Epithelial cell of prostate (primary cell): ENCODE results near the gene HMX1.

Source experiments
- DNase-seq: peaks from one replicate; pipeline ENCODE4 v3.0.0-alpha.2; 2011; ENCODE audit warnings: low read depth, low spot score
- H3K27ac ChIP-seq: fragments of 450-650 bp; 2 replicates; pipeline ENCODE4 v1.5.1; 2017; ENCODE audit warnings: mild to moderate bottlenecking

Gene HMX1

DNA sequence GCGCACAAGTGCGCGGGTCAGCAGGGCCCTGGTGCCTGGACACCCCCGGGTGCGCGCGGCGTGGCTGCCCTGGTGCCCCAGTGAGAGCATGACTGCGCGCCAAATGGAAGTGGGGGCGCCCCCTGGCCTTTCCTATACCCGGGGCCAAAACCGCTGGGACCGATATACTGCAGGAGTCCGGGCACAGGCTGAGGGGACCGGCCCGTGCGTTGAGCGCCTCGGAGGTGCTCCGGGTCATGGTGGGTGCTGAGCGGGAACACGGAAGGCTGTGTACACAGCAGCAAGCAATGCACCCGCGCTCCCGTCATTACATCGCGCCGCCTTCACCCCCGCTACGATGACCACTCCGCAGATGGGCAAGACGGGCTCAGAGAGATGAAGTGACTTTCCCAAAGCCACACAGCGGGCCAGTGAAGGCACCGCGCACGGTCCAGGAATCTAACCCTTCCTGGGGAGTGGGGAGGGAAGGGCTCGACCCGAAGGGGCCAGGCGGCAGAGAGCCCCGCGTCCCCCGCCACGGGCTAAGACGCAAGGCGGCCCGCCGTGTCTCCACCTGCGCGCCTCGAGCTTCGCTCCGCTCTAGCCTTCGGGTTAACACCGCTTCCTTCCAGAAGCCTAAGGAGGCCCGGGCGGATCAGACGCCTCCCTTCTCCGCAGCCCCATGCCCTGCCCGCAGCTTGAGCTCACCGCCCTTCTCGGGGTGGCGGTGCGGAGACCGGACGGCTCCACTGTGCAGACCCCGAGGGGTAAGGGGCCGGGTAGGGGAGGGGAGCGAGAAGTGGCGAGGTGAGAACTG lies 11.3 kb downstream of the HMX1 start:
- DNase-seq = no peak
- H3K27ac ChIP-seq = no peak overlapping the region

- H3K27ac ChIP-seq = no peak overlapping the region
- no peak for DNase-seq
These were observed 12.0 kb downstream of the HMX1 start for GRCh38 chr4:8859550-8860095.

GRCh38 chr4:8858701-8859210 lies 12.9 kb downstream of the HMX1 start:
- DNase-seq = no peak
- H3K27ac ChIP-seq = no peak overlapping the region

DNA sequence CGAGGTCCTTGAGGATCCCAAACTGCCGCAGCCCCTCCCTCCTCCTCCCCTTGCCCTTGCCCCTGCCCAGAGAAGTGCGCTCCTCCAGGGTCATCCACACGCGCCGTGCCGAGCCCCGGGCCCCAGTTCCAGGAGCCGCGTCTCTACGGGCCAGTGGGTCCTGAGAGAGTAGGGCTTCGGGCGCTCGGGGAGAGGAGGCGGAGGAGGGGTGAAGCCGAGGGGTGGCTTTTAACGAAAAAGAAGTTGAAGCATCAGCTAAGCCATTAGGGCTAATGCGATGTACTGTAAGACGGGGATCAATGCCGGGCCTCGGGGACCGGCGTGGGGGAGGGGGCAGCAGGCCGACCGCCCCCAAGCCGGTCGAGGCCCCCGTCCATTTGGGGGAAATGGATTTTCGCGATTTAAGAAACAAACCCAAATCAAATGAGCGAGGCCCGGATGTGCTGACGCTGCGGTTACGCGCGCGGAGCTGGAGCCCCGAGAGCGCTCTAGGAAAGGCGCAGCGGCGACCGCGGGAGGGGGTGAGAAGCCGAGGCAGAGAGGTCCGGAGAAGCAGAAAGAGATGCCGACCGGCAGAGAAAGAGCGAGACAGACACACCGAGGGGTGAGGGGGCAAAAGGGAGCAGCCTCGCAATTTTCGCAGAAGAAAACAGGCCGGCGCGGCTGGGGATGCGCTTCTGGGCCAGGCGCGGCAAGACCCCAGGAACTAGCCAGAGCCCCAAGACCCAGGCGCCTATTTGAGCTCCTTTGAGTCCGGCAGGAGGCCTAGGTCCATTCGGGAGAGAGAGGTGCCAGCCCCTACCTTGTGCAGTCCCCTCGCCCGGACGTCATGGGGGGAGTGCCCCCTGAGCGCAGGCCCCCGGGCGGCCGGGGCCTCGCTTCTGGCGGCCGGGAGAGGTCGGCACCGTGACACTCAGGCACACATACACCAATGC lies 13.6 kb downstream of the HMX1 start:
- no peak overlapping the region for H3K27ac ChIP-seq
- no peak for DNase-seq

- DNase-seq = no peak
- no peak overlapping the region for H3K27ac ChIP-seq
These were observed 14.6 kb downstream of the HMX1 start for GRCh38 chr4:8856835-8857621.

DNA sequence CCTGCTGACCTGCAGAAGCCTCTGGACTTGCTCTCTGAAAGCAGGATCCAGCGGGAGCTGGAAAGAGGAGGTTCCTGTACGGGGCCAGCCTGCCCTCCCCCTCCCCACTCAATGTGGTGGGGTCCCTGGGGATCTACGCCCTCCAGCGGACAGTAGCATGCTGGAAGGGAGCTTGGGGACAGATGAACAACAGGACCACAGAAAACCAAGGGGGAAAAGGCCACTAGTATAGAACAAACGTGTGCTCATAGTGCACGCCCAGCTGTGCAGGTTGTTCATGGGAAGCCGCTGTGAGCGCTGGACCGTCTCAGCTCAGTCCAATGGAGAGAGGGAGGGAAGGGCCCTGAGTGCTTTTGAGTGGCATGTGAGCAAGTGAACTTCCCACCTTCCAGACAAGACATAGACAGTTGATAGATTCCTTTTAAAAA lies 15.8 kb downstream of the HMX1 start:
- no peak overlapping the region for H3K27ac ChIP-seq
- no peak for DNase-seq

GRCh38 chr4:8854931-8855330 lies 16.7 kb downstream of the HMX1 start:
- H3K27ac ChIP-seq = no peak overlapping the region
- no peak for DNase-seq

DNA sequence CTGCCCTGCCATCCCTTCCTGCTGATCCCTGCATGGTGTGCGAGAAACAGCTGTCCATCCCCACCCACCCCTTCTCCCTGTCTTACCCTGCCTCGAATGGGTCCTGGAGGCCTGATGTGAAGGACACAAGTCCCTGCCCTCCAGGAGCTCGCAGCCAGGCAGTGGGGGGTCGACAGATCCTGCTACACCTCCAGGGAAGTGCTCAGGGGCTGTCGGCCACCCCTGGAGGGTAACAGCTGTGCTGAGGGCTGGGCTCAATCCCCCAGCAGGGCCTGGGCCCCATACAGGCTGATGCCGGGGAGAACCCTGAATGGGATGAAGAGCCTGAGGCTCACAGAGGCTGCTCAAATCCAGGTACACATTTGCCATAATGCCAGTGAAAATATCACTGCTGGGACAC lies 17.6 kb downstream of the HMX1 start:
- no peak overlapping the region for H3K27ac ChIP-seq
- DNase-seq = no peak

GRCh38 chr4:8853249-8853648 lies 18.4 kb downstream of the HMX1 start:
- no peak overlapping the region for H3K27ac ChIP-seq
- DNase-seq = no peak

DNA sequence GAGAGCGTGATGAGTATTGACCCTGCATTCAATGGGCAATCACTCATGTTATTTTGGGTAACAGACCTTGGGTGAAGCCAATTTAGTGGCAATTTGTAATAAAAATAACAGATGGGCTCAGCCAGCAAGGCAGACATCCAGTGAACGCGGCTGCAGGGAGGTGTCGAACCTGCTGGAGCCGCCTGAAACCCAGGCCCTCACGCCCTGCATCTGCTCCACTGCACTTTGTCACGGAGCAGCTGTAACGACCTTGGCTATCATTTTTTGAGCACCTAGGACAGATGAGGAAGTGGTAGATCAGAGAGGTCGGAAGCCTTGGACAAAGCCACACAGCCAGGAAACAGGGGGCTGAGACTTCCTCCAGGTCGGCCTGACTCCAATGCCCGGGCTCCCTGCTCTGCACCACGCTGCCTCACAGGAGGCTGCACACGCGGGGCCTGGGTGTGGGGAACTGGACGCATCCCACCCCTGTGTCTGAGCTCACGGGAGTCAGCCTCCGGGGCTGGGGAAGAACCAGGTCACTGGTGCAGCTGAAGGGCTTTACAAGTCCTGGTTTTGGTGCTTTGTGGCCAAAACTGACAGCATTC lies 19.4 kb downstream of the HMX1 start:
- no peak for DNase-seq
- H3K27ac ChIP-seq = no peak overlapping the region

GRCh38 chr4:8851321-8852117 lies 20.1 kb downstream of the HMX1 start:
- H3K27ac ChIP-seq = no peak overlapping the region
- no peak for DNase-seq

DNA sequence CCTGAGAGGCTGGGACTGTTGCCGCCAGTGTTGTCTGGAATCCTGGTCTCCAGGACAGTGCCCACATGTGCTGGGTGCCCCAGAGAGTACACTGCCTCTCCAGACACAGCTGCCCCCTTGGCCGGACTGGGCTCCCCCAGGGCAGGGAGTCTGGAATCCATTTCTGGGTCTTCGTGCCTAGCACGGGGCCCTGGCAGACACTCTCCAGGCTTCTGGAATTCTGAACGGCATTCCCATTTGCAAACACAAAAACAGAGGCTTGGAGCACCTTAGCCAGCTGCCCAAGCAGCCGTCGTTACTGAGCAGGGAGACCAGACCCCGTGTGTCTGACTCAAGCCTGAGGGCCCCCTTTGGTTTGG lies 20.8 kb downstream of the HMX1 start:
- H3K27ac ChIP-seq = no peak overlapping the region
- no peak for DNase-seq

- no peak for DNase-seq
- H3K27ac ChIP-seq = no peak overlapping the region
These were observed 21.4 kb downstream of the HMX1 start for GRCh38 chr4:8850074-8850829.

DNA sequence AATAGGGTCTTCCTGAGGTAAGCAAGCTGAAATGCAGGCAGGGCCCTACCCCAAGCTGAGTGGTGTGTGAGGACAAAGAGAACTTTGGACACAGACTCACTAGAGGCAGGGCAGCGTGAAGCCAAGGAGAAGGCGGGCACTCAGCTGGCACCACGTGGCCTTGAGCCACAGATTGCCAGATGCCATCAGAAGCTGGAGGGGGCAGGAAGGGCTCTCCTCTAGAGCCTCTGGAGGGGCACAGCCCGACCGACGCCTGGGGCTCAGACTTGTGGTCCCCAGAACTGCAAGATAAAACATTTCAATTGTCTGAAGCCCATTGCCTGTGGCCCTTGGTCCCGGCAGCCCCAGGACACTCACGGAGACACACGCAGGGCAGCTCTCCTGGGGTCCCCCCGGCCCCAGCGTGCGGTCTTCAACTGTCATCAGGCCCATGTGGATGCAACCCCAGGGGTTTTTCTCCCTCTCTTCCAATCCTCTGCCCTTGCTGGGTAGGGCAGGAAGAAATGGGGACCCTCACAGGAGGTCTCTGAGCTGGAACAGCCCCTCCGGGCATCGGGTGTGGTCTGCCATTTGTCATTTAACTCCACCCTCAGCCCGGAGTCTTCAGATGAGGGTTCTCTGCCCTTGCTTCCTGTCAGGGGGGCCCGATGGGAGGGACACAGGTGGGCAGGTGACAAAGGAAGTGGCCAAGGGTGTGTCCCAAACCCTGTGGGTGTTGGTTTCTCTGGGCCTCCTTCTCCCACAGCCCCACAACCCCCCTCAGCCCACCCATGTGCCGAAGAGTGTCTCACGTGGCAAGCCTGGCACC lies 22.2 kb downstream of the HMX1 start:
- DNase-seq = no peak
- no peak overlapping the region for H3K27ac ChIP-seq

DNA sequence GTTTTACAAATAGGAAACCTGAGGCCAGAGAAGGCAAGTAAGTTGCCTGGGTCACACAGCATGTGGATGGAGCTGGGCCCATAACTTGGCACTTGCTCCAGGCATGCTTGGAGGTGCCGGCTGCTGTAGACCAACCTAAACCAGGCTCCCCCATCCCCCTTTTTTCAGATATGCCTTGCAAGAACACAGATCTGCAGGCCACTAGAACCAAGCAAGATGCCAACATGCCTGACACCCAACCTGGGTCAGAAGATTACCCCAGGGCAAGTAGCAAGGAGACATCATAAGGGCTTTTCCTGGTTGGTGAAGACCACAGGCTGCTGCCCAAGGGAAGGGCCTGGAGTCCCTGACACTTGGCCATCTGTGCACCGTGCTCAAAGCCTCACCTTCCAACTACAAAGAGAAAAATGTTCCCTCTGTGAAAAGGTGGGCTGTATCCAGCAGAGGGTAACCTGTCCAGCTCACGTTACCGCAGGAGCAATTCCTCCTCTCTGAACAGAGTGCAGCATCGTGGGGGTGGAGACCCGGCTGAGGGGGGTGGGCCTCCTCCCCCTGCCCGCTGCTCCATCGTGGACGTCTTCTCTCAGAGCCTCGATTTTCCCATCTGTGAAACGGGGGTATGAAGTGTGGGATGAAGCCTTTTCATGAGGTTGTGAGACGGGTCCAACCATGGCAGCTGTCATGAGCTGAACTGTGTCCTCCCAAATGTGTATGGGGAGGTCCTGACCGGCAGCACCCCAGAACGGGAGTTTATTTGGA lies 23.0 kb downstream of the HMX1 start:
- no peak overlapping the region for H3K27ac ChIP-seq
- DNase-seq = no peak

GRCh38 chr4:8847764-8848163 lies 23.9 kb downstream of the HMX1 start:
- no peak for DNase-seq
- no peak overlapping the region for H3K27ac ChIP-seq

DNA sequence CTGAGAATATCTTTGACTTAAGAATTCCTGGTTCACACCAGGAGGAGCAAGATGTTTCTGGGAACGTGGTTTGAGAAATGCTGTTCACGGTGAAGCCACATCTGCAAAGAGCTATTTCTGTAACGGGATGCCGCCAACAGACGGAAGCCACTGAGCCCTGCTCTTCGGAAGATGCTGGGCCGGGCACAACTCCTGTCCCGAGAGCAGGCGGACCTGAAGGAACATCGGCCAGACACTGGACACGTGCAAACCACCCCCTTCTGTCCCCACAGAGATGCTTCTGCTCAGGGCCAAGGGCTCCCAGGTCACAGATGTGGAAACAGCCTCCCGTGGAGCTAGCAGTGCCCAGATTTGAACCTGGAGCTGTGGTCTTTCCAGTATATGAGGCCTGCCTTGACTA lies 24.3 kb downstream of the HMX1 start:
- no peak for DNase-seq
- H3K27ac ChIP-seq = no peak overlapping the region
